ENCODE data around the gene SURF2. TPM values are rescaled to one million over a fixed set of nuclear protein-coding genes. Genes with fewer than 3 reads are reported as not detected.
A peak's percentile ranks its signal among the peaks of the same experiment; 100 is the strongest.

The SURF2 gene
- total and polyA plus RNA-seq, 11 donors, result 10.0 to 41.1 (median 14.0) TPM

DNA sequence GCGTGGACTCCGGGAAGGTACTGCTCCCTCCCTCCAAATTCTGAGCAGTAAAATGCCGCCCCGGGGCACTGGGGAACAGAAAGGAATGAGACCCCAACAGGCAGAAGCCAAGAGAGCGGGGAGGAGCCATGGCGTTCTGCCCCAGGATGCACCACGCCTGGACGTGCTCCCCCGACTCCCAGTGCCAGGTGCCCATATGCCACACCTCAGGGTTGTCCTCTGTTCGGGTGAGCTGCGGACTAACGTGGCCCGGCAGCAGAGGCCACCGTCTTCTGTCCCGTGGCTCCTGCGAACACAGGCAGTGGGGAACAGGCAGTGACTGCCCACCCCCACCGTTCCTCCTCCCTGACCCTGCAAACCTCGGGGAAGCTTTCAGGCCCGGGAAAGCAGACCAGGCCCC lies 25.1 kb upstream of the SURF2 start:
- intact Hi-C loops (cut with DNase I), result loop anchor here in 2 of 10 donors (5.0 to 10.0 kb wide), 2 partner anchors 96 to 144 kb away; no protein-coding TSS in a partner anchor
- DNase-seq, result peak in 1 of 5 donors; percentile 20
- TF ChIP-seq, protein P1, sequence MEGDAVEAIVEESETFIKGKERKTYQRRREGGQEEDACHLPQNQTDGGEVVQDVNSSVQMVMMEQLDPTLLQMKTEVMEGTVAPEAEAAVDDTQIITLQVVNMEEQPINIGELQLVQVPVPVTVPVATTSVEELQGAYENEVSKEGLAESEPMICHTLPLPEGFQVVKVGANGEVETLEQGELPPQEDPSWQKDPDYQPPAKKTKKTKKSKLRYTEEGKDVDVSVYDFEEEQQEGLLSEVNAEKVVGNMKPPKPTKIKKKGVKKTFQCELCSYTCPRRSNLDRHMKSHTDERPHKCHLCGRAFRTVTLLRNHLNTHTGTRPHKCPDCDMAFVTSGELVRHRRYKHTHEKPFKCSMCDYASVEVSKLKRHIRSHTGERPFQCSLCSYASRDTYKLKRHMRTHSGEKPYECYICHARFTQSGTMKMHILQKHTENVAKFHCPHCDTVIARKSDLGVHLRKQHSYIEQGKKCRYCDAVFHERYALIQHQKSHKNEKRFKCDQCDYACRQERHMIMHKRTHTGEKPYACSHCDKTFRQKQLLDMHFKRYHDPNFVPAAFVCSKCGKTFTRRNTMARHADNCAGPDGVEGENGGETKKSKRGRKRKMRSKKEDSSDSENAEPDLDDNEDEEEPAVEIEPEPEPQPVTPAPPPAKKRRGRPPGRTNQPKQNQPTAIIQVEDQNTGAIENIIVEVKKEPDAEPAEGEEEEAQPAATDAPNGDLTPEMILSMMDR (IDR thresholded peaks at IDR 0.05), result no peak
- TF ChIP-seq POLR2A (IDR thresholded peaks at IDR 0.05), result no peak
- Histone ChIP-seq H3K27me3 (no peaks in the 10 kb centered on the region), H3K27ac (no peak overlapping the region), H3K4me1 (peaks cover 4 to 19% (median 12%) of the 10 kb centered on the region in 12 donors), H3K4me3 (no peak overlapping the region), H3K36me3 (peaks cover 0 to 51% (median 45%) of the 10 kb centered on the region in 9 donors), H3K9me3 (no peaks in the 10 kb centered on the region)
- ATAC-seq, result no peak
- WGBS, 4 donors, result 82 to 89% (median 87%) methylated on average over 19 of the region's 19 CpGs

DNA sequence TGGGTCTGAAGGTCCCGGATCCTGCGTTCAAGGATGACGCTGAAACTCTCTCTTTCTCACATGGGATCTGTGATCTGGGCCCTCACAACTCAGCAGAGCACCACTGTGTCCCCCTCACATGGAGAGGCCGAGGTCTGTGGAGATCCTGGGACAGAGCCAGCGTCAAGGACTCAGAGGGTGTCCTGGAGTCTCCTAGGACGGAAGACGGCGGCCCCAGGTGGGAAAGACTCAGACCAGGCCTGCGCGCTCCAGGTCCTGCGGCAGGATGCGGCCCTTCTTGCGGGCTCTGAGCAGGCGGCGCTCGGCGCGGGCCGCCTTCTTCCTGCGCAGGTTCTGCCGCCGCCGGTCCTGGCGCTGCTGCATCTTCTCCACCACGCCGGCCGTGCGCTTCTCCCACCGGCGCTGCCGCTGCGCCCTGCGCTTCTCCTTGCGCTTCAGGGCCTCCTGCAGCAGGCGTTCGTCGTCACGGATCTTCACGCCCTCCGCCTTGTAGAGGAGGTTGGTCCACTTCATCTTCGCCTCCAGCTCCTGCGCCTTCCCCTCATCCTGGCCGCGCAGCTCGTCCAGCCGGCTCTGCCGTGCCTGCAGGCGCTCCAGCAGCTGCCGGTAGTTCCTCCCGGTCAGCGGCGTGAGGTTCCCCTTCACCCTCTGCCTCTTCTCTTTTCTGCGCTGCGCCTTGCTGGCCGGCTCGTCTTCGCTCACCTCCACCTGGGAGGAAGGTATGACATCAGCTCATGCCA lies 24.5 kb upstream of the SURF2 start:
- no peak overlapping the region for H3K4me3 ChIP-seq
- 95 to 97% (median 97%) methylated on average over 57 of the region's 57 CpGs for WGBS, 4 donors
- H3K27ac ChIP-seq, result no peak overlapping the region
- intact Hi-C loops (cut with DNase I), result loop anchor here in 3 of 10 donors (2.0 to 10.0 kb wide), 3 partner anchors 97 to 147 kb away; no protein-coding TSS in a partner anchor
- no peak for DNase-seq
- TF ChIP-seq POLR2A (IDR thresholded peaks at IDR 0.05), result no peak
- TF ChIP-seq, protein P1 (IDR thresholded peaks at IDR 0.05), result no peak
- no peaks in the 10 kb centered on the region for H3K27me3 ChIP-seq
- H3K36me3 ChIP-seq, result peaks cover 0 to 51% (median 45%) of the 10 kb centered on the region in 9 donors
- no peak for ATAC-seq
- H3K9me3 ChIP-seq, result no peaks in the 10 kb centered on the region
- H3K4me1 ChIP-seq, result peaks cover 6 to 25% (median 17%) of the 10 kb centered on the region in 12 donors

DNA sequence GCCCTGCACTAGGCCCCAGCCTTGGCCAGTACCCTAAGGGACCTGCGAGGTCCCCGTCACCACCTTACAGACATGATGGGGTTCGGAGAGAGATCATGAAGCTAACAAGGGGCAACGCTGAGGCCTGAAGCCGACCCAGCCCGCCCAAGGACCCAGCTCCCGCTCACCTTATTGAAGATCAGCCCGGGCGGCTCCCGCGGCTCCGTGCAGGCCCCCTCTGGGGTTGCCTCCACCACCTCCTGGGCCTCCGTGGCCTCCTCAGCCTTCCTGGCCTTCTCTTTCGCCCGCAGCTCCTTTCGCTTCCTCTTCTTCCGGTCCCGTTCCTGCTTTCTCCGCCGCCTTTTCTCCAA lies 24.0 kb upstream of the SURF2 start:
- Histone ChIP-seq H3K9me3 (no peaks in the 10 kb centered on the region), H3K27ac (no peak overlapping the region), H3K4me3 (no peak overlapping the region), H3K36me3 (peaks cover 0 to 51% (median 45%) of the 10 kb centered on the region in 9 donors), H3K4me1 (peaks cover 6 to 26% (median 19%) of the 10 kb centered on the region in 12 donors), H3K27me3 (no peaks in the 10 kb centered on the region)
- ATAC-seq, result no peak
- WGBS, 4 donors, result 88 to 92% (median 90%) methylated on average over 20 of the region's 20 CpGs
- intact Hi-C loops (cut with DNase I), result loop anchor here in 3 of 10 donors (2.0 to 10.0 kb wide), 3 partner anchors 98 to 148 kb away; no protein-coding TSS in a partner anchor
- peak in 1 of 5 donors; percentile 18 for DNase-seq
- no peak for TF ChIP-seq POLR2A (IDR thresholded peaks at IDR 0.05)
- TF ChIP-seq, protein P1 (IDR thresholded peaks at IDR 0.05), result no peak

DNA sequence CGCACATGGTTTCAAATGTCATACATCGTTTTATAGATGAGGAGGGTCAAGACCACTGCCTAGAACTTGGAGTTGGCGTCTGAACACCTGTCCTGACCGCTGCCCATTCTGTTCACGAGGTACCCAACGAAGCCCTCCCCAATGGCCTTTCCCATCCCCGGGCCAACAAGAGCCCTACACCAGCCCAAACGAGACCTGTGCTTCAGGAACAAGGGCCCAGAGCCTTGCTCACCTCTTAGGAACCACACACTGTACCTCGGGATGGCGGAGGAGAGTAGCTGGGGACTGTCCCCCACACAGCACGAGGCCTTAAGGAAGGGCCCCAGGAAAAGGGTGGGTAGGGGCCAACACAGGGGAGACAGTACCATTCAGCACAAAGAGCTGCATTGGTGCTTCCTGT lies 23.3 kb upstream of the SURF2 start:
- intact Hi-C loops (cut with DNase I), result loop anchor here in 3 of 10 donors (2.0 to 10.0 kb wide), 3 partner anchors 98 to 148 kb away; no protein-coding TSS in a partner anchor
- Histone ChIP-seq H3K27me3 (no peaks in the 10 kb centered on the region), H3K4me3 (no peak overlapping the region), H3K36me3 (peaks cover 0 to 51% (median 45%) of the 10 kb centered on the region in 9 donors), H3K27ac (no peak overlapping the region), H3K9me3 (no peaks in the 10 kb centered on the region), H3K4me1 (peaks cover 6 to 26% (median 19%) of the 10 kb centered on the region in 12 donors)
- no peak for ATAC-seq
- TF ChIP-seq, protein P1 (IDR thresholded peaks at IDR 0.05), result no peak
- TF ChIP-seq POLR2A (IDR thresholded peaks at IDR 0.05), result no peak
- DNase-seq, result peak in 1 of 5 donors; percentile 4
- WGBS, 4 donors, result 90 to 97% (median 95%) methylated on average over 10 to 11 of the region's 11 CpGs

Data from heart left ventricle (tissue), 16 donors.